HG02759 (cell line): Measurements from ENCODE around the gene GPR108.
"Not testable (repeated sequence)": the region's sequence is repeated elsewhere in the genome, so short reads cannot be mapped to it uniquely, and the experiment has no call there.

Experiments used
- ATAC-seq: cut with Tn5 transposase; IDR thresholded peaks from one replicate; pipeline ENCODE4 v1.9.1; 2021; ENCODE audit warnings: mild to moderate bottlenecking, moderate library complexity; ENCODE audit not compliant: unreplicated experiment

GPR108 gene

DNA sequence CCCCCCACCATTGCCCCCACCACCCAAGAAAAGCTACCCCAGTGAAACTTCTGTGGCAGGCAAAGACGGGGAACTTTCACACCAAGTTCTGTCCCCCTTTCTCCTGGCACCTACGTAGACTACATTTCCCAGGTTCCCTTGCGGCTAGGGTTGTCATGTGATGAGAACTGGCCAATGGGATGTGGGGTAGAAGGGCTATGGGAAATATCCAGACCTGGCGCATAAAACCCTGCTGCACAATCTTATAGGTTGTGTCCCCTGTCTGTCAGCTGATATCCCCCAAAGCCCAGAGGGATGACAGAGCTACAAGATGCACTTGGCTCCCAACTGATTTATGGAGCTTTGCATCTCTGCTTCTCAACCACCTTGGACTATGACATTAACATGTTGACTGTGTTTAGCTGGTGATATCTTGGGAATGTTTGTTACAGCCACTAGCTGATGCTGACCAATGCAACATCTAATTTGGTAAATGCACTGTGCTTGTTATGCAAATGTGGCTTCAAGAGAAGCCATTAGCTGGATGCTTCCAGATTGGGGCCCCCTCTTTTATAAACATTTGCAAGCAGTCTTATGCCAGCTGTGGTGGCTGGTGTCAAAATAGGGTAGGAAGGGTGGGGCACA is 23.8 kb upstream of the GPR108 start:
- no peak for ATAC-seq

DNA sequence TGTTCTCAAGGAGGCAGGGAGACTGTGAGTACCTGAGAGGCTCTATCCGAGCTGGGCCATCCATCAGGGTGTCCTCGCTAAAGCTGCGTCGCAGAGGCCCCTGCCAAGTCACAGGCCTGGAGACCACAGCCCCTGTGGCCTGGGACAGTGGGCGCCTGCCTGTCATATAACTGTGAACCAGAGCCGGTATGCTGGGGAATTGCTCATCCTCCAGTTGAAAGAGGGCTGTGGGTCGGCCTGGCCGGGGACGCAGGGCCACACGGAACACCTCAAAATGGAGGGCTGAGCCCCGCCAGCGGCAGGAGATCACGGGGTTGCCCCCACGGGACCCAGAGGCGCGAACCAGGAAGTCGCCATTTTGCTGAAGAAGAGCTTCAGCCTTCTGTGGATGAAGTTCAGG is 23.2 kb upstream of the GPR108 start:
- ATAC-seq, result no peak

DNA sequence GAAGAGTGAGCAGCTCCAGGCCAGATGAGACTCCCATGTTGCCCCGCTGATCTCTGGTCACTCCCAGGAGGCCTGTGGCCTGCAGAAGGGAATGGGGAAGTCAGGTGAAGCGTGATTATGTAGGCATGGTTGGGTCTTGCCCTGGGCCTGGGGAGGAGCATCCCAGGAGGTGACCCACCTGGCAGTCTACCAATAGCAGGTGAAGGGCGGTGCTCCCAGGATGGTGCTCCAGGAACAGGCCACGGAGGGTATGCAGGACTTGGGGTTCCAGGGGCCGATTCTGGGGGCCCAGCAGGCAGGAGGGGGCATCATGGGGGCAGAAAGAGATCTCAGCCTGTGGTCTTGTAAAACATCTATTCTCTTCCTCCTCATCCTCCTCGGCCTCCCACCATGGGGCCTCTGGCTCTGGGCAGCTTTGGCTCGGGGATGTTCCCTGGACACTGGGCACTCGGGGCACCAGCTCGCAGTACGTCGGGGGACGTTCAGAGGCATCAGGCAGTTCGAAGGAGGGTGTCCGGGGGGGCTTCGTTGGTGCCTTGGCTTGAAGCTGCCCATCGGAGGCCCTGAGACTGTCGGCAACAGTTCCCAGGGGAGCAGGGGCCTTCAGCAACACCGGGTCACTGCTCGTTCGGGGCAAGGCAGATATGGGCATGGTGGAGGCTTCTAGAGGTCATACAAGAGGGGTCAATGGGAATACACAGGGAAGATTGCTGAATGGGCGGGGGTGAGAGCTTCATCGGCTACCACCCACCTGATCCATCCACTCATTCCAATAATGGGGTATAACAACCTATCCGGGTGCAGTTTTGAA is 17.5 kb upstream of the GPR108 start:
- no peak for ATAC-seq

DNA sequence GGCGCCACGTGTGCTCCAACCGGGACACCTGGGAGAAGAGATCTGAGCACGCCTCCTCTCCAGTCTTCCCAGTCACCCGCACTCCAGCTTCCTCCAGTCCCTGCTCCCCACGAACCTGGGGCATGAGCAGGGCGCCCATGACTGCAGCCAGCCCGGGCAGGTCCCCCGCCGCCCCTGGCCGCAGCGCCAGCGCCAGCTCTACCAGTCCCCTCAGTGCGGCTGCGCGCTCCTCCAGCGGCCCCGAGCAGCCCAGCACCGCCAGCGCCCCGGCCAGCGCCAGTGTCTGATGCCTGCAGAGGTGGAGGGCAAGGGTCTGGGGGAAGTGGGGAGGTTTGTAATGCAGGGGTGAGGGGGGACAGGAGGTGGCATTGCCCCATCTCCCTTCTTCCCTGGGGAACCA is 16.8 kb upstream of the GPR108 start:
- no peak for ATAC-seq

DNA sequence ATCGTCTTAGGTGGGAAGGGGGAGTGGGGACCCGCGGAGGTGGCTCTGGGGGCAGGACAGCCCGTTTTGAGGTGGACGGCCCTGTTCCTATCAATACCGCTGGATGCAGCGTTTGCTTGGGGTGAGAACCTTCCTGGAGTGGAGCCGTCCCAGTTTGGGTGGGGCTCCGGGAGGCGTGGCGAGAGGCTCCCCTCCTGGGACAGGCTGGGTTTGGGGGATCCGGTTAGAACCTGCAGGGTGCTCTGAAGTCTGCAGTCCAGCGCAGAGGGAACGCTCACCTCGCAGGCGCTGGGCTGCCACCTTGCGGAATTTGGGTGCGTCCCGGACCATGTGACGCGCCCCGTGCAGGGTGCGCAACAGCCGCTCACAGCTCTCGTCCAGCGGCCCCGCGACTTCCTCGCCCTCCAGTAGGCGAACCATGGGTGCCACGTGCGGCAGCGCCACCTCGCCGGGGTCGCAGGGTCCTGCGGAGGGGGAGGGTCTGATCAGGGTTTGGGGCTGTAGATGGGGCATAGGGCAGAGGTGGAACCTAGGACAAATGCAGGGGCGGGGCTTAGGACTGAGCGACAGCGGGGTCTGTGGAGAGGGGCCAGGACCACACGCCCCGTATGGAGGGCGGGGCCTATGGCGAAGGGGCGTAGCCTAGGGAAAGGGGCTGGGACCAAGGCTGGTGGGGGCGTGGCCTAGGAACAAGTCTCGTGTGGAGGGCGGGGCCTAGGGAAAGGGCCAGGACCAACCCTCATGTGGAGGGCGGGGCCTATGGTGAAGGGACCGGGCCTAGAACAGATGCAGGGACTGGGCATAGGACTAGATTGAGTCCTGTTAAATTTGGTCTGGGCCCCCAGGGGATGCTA is 16.0 kb upstream of the GPR108 start:
- ATAC-seq, result peak; percentile 79

DNA sequence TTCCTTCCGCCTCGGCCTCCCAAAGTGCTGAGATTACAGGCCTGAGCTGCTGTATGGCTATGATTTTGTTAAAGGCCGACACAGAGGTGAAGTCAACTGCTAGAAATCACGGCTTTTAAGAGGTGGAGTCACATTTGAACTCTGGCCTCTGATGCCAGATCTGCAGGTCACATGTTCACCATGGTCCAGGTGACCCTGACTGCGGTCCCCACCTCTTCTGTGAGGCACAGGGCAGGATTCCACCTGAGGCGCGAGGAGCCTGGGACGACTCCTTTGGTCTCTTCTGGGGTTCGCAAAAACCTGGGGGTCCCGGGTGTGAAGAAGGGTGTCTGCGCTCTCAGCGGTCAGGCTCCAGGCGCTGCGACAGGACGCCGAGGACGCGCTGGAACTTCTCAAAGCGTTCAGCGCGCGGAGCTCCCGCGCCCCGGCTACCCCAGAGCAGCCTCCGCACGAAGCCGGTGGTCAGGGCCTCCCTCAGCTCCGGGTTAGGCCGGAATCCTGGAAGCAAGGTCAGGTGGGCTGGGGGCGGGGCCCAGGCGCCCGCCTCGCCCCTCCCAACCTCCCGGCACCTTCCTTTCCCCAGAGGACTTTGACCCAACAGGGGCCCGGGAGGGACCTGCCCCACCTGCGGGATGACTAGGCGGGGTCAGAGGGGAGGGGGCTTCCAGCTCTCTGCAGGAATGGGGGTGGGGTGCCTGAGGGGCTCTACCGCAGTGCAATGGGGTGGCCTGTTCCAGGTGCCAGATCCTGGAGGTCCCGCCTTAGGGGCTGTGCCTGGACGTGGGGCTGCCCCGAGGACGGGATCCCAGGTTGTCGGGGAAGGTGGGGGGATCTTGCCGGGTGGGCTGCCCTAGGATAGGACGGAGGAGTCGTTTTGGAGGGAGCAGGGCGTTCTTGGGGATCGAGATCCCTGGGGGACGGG is 15.1 kb upstream of the GPR108 start:
- ATAC-seq, result no peak

DNA sequence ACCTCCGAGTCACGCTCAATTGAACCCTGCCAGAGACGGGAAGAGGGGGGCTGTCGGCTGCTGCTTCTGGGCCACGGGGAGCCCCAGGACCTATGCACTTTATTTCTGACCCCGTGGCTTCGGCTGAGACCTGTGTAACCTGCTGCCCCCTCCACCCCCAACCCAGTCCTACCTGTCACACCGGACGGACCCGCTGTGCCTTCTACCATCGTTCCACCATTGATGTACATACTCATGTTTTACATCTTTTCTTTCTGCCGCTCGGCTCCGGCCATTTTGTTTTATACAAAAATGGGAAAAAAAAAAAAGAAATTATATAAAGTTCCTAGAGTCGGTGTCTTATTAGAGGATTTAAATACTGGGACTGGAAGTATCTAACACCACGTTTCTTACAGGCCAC is 13.8 kb upstream of the GPR108 start:
- ATAC-seq, result no peak

DNA sequence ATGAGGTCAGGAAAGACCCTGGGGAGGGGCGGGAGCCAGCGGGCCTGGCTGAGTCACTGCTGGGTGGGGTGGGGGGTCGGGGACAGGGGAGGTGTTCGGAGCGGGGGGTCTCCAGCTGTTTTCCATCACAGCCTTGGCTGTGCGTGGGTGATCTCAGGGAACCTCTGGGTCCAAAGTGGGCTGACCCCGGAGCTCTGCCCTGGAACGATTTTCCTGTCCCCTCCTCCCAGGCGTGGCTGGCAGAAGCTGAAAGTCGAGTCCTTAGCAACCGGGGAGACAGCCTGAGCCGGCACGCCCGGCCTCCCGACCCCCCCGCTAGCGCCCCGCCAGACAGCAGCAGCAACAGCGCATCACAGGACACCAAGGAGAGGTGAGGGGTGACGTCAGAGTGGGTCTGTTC is 12.7 kb upstream of the GPR108 start:
- no peak for ATAC-seq

DNA sequence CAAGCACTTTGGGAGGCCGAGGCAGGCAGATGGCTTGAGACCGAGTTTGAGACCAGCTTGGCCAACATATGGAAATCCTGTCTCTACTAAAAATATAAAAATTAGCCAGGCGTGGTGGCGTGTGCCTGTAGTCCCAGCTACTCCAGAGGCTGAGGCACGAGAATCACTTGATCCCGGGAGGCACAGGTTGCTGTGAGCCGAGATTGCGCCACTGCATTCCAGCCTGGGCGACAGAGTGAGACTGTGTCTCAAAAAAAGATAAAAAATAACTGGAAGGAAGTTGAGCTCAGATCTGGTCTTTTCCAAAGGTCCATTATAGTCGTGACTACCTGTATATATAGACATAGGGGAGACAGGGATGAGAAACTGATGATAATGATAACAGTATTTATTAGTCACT is 11.2 kb upstream of the GPR108 start:
- not testable (repeated sequence) for ATAC-seq

DNA sequence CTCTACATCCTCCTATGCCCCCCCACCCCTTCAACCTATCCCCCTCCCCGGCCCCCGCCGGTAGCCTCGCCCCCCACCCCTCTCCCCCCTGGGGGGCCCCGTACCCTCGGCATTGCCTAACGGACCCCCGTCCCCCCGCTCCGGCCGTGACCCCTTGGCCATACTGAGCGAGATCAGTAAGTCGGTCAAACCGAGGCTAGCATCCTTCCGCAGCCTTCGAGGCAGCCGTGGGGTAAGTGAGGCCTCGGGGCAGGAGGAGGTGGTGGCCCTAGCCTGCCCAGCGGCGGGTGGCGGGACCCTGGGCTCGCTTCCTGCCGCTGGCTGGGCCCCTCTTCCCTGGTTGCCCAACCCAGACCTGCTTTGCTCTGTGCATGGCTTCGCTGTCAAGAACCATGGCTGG is 8.6 kb upstream of the GPR108 start:
- ATAC-seq, result no peak

DNA sequence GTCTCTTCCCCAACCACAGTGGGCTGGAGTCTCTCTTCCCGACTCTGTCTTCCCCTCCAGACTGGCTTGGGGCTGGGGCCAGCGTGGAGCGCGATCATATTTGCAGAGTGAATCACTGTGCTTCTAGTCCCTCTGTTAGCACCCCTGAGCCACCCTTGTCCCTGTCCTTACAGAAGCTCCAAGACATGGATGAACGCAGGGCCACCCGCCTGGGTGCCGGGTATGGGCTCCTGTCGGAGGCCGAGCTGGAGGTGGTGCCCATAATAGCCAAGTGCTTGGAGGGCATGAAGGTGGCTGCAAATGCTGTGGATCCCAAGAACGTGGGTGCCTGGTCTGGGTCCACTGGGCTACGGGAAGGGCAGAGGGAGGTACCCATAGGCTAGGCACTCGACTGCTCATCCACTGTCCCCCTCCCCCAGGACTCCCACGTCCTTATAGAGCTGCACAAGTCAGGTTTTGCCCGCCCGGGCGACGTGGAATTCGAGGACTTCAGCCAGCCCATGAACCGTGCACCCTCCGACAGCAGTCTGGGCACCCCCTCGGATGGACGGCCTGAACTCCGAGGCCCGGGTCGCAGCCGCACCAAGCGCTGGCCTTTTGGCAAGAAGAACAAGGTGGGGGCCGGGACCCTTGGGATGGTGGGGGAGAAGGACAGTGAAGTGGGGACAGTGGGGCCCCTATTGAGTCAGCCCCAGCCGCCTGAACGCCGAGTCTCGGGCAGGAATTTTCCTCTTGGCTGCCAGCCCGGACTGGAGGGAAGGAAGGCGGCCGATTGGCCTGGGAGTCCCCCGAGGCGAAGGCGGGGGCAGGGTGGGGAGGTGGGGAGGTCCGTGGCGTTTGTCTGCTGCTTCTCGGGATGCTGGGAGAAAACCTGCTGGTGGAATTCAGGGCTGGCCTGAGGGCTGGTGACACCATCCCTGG is 7.3 kb upstream of the GPR108 start:
- no peak for ATAC-seq

DNA sequence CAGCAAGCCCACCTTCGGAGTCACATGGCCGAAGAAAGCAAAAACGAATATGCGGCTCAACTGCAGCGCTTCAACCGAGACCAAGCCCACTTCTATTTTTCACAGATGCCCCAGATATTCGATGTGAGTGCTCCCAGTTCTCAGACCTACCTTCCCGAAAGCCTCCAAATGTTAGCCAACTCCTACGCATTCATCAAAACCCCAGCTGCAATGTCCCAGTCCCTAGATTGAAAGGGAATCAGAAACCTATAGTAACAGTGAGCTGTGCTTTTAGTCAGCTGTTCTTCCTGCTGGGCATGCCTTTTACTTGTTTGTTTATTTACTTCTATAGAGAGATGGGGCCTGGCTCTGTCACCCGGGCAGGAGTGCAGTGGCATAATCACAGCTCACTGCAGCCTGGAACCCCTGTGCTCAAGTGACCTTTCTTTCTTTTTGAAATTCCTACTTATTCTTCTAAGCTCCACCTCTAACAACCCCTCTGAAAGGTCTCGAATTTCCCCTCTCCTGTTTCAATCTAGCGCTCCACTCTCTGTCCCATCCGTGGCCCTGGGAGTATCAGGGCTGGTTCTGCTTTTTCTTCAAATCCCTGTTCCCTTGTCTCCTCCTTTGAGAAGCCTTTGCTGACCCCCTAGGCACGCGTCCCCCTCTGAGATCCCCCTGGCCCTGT is 6.5 kb upstream of the GPR108 start:
- ATAC-seq, result no peak

DNA sequence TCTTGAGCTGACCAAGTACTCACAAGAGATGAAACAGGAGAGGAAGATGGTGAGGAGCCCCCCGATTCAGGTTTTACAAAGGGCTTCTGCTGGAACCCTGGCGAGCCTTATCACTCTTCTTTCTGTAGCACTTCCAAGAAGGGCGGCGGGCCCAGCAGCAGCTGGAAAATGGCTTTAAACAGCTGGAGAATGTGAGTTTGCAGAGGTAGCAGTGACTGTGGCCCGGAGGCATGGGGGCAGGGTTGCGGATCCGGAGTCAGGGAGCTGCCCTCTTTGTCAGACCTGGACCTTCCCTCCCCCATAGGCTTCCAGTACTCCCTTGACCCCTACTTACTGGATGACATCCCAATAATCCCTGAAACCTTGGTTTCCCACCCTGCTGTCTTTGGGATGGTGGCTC is 5.7 kb upstream of the GPR108 start:
- ATAC-seq, result no peak

DNA sequence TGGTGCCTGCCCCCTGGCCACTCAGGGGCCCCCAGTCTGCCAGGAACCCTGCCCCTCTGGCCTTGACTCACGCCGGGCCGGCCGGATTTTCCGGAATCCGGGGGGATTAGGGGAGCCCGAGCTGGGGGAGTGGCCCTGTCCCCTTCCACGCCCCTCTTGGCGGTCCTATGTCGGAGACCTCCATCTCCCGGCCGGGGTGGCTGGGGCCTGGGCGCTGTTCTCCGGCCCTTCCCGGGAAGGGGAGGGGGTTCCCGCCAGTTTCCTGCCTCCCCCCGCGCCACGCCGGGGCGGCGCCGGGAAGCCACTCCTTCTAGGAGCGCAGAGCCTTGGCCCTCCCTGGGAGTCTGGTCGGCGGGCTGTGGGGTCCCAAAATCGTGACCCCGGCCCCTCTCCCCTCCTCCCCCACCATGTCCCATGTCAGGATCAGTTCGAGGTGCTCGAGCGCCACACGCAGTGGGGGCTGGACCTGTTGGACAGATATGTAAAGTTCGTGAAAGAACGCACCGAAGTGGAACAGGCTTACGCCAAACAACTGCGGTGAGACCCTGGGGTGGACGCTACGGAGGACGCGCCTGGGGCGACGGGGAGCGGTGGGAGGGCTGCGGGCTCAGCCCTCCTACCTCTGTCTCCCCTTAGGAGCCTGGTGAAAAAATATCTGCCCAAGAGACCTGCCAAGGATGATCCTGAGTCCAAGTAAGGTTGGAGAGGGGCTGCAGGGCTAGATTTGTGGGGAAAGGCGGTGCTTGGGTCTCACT is 3.4 kb upstream of the GPR108 start:
- no peak for ATAC-seq

DNA sequence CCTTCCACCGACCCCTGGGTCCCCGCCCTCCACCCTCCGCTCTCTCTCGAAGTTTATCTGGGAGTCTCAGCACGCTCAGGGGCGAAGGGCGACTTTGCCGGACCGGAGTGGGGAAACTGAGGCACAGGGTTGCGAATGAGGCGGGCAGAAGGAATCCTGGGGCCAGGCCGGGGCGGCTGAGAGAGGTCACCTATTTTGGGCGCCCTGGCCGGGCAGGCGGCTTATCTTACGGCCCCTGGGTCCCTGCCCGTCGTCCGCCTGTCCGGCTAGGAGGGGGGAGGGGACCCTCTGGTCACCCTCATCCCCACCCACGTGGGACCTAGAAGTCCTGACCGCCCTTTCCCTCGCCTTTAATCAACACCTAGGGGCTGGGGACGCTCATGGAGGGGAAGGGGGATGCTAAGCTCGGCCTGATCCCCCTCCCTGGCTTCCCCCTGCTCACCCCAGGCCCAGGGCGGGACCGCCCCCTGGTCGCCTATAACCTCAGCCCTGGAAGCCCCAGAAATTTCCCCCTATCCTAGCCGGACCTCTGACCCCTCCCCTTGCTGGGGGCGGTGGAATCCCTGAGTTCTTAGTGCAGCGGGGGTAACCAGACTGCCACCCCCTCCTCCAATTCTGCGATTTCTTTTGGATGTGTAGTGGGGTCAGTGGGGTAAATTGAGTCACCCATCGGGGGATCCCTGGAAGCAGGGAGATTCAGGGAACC is 2.7 kb upstream of the GPR108 start:
- ATAC-seq, result no peak

DNA sequence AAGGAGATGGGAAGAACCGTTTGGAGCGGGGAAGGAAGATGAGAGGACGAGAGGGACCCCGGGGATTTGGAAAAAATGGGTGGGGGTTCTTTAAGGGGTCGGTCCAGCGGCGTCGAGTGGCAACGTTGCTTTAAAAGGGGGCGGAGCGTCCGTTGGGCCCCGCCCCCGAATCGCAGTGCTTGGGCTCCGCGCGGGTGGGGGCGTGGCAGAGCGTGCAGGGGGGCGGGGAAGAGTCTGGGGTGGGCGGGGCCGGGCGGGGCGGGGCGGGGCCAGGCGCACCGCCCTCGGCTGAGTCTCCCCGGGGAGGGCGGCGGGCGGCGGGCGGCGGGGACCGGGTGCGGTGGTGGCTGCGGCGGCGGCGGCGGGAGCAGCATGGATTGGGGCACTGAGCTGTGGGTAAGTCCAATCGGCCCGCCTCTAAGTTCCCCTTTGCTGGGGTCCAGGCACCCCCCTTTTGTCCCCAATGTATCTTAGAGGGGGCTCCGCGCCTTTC is 2.1 kb upstream of the GPR108 start, which contains the start of gene TRIP10:
Gene TRIP10 (plus strand): TSS at position 291 of the 493 bp plus-strand sequence. CDS start 82 bp downstream, at position 373.
- no peak for ATAC-seq

DNA sequence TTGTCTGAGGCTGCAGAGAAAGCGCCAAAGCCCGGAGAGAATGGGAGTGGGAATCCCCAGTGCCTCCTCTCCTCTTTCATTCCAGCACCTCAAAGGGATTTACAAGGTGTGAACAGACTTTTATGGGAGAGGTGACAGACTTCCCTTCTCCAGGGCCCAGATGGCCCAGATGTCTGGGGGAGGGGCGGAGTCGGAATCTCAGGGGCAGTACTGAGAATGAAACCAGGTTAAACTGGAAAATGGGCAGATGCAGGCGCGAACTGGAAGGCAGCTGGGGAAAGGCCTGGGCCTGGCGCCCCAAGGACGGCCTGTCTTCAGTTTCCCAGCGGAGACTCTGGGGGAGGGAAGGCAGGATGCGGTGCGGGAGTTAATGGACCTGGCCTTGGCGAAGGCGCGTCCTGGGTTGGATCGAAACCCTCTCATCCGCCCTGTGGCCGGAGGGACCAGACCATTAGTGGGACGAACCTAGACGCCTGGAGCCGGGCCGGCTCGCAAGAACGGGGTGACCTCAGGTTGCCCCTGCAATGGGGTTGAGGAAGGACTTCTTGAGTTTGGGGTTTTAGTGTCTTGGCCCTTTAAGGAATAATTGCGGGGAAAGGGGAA is 1.5 kb upstream of the GPR108 start:
- ATAC-seq, result no peak
